HEK293 (cell line): Measurements from ENCODE around the gene P3H4.

Experiments
- CTCF ChIA-PET: fragments of 350-600 bp; formaldehyde crosslinking; extraction: SDS; loops from one replicate; lab custom pipeline; 2021; ENCODE audit warnings: antibody characterized with exemption; lab: Yijun Ruan, JAX
- POLR2A ChIA-PET: fragments of 300-600 bp; formaldehyde crosslinking; extraction: SDS; loops from one replicate; lab custom pipeline; 2020; ENCODE audit warnings: antibody characterized with exemption, inconsistent platforms; lab: Yijun Ruan, JAX
- H3K27ac ChIP-seq: fragments of 200-500 bp; sonication (Bioruptor generic); 2 replicates; pipeline ENCODE4 v1.5.1; 2014; ENCODE audit warnings: low read depth, low read length, control low read depth, inconsistent platforms; ENCODE audit errors: extremely low read depth
- H3K36me3 ChIP-seq, 2 experiments: fragments of 200-500 bp in 1 of 2; sonication (Bioruptor generic) in 1 of 2; 1 replicate in 1 of 2; 2 replicates in 1 of 2; pipeline ENCODE4 v1.5.1; 2014 to 2017; ENCODE audit warnings: inconsistent platforms in 2 of 2, low read length in 2 of 2; ENCODE audit not compliant: control insufficient read depth in 2 of 2, insufficient read depth in 1 of 2
- H3K4me1 ChIP-seq: fragments of 200-500 bp; sonication (Bioruptor generic); 2 replicates; pipeline ENCODE4 v1.5.1; 2014; ENCODE audit warnings: mild to moderate bottlenecking, low read length, inconsistent platforms; ENCODE audit not compliant: control insufficient read depth, insufficient read depth
- H3K4me3 ChIP-seq: 2 replicates; pipeline ENCODE4 v1.5.1; 2011; ENCODE audit warnings: low read depth, mild to moderate bottlenecking, control low read depth, low read length, moderate library complexity
- H3K9me3 ChIP-seq: fragments of 200-500 bp; sonication (Bioruptor generic); 2 replicates; pipeline ENCODE4 v1.5.1; 2014; ENCODE audit warnings: low read depth, low read length, inconsistent platforms; ENCODE audit not compliant: control insufficient read depth, insufficient read depth
- GFI1B ChIP-seq: fragments of 450-650 bp; formaldehyde crosslinking; IDR thresholded peaks from 2 replicates; pipeline ENCODE4 v1.5.1; 2016; ENCODE audit warnings: missing biosample characterization, missing genetic modification characterization
- KLF1 ChIP-seq: fragments of 450-650 bp; formaldehyde crosslinking; IDR thresholded peaks from 2 replicates; pipeline ENCODE4 v1.5.1; 2016; ENCODE audit warnings: missing biosample characterization, missing genetic modification characterization
- SCRT1 ChIP-seq: fragments of 450-650 bp; formaldehyde crosslinking; IDR thresholded peaks from 2 replicates; pipeline ENCODE4 v1.5.1; 2016; ENCODE audit warnings: missing biosample characterization, missing genetic modification characterization, borderline replicate concordance
- ZFP41 ChIP-seq: fragments of 450-650 bp; formaldehyde crosslinking; IDR thresholded peaks from 2 replicates; pipeline ENCODE4 v1.5.1; 2016; ENCODE audit warnings: missing biosample characterization, missing genetic modification characterization, borderline replicate concordance
- ZNF133 ChIP-seq: fragments of 450-650 bp; formaldehyde crosslinking; IDR thresholded peaks from 2 replicates; pipeline ENCODE4 v1.5.1; 2016; ENCODE audit warnings: missing biosample characterization, missing genetic modification characterization
- ZNF146 ChIP-seq: fragments of 450-650 bp; formaldehyde crosslinking; IDR thresholded peaks from 2 replicates; pipeline ENCODE4 v1.5.1; 2016; ENCODE audit warnings: missing biosample characterization, missing genetic modification characterization
- ZNF433 ChIP-seq: fragments of 450-650 bp; formaldehyde crosslinking; IDR thresholded peaks from 2 replicates; pipeline ENCODE4 v1.5.1; 2016; ENCODE audit warnings: missing biosample characterization, missing genetic modification characterization, low read depth
- ZNF571 ChIP-seq: fragments of 450-650 bp; formaldehyde crosslinking; IDR thresholded peaks from 2 replicates; pipeline ENCODE4 v1.5.0; 2017; ENCODE audit warnings: missing biosample characterization, missing genetic modification characterization
- ZNF664 ChIP-seq: fragments of 450-650 bp; formaldehyde crosslinking; IDR thresholded peaks from 2 replicates; pipeline ENCODE4 v1.5.1; 2016; ENCODE audit warnings: missing biosample characterization, missing genetic modification characterization
- TF ChIP-seq, protein P1 (sequence below): fragments of 450-650 bp; formaldehyde crosslinking; conservative IDR thresholded peaks from 2 replicates; pipeline ENCODE4 v1.5.1; 2016; ENCODE audit warnings: low read depth, missing biosample characterization, missing genetic modification characterization
- TF ChIP-seq, protein P2 (sequence below): fragments of 450-650 bp; formaldehyde crosslinking; IDR thresholded peaks from 2 replicates; pipeline ENCODE4 v1.5.1; 2017; ENCODE audit warnings: missing biosample characterization, missing genetic modification characterization
- TF ChIP-seq, protein P3 (sequence below): fragments of 450-650 bp; formaldehyde crosslinking; IDR thresholded peaks from 2 replicates; pipeline ENCODE4 v1.5.1; 2017; ENCODE audit warnings: missing biosample characterization, missing genetic modification characterization

Gene P3H4

DNA sequence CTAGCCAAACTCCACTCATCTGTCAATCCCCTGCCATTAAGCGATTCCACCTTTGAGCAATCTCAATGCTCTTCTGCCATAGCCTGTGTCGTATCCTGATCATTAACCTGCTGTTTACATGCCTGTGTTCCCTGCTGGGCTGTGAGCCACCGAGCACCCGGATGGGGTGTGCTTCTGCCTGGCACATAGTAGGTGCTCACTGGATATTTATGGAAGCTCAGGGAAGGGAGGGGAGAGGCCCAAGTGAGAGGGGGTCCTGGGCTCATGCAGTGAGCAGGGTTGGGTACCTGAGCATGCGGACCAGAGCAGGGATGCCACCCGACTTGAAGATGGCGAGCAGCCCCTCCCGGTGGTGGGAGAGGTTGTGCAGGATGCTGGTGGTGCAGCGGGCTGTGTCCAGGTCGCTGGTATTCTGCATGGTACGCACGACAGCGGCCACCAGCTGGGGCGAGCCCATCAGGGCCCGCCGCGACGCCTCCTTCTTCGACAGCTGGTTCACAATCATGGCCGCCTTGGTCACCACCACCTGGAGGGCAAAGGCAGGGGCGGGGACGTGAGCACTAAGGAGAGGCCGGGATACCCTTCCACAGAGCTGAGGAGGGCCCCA lies 43.0 kb downstream of the P3H4 start:
- ChIA-PET POLR2A (interaction anchor here (0.5 to 2.0 kb wide), 4 partner anchors 11 to 211 kb away, joined by 3 to 7 read pairs (median 5); partner anchors contain the start of gene JUP), CTCF (interaction anchor here (0.7 kb wide), 1 partner anchor 912 kb away, joined by 3 read pairs; no protein-coding TSS in a partner anchor)
- Histone ChIP-seq H3K4me1 (peaks cover 2% of the 10 kb centered on the region; the same call in 1 of the 2 replicates), H3K4me3 (no peak overlapping the region), H3K27ac (no peak overlapping the region)
- TF ChIP-seq ZNF146 (tag by site-specific recombination): no peak
- TF ChIP-seq, all 188 proteins: peak for 0
- H3K9me3 ChIP-seq: no peaks in the 10 kb centered on the region
- peaks cover 36 to 90% of the 10 kb centered on the region in 2 experiments for H3K36me3 ChIP-seq

DNA sequence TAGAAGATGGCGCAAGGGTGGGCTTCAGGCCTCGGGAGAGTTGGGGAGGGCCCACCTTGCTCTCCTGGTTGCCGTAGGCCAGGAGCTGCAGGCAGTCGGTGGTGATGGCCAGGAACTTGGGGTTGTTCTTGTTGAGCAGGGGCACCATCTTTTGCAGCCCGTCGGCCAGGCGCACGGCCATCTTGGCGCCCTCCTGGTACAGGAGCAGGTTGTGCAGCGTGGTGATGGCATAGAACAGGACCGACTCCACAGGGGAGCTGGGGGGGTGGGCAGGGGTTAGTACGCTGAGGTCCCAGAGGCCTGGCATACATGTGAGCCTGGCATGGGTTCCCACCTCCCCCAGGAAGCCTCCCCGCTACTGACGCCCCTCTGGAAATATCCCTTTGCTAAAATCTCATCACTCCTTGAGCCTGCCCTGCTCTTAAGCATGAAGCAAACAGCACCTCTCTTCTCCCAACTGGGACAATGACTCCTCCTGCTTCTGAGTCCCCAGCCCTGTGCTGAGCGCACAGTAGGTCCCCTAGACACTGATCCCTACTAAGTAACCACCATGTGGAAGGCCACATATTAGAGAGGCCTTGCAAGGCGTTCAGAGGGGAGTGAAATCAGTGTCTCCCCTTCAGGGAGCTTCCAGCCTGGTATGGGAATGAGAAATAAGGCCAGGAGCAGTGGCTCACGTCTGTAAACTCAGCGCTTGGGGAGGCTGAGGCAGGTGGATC lies 44.3 kb downstream of the P3H4 start:
- Histone ChIP-seq H3K9me3 (no peaks in the 10 kb centered on the region), H3K4me1 (no peaks in the 10 kb centered on the region), H3K27ac (no peak overlapping the region), H3K36me3 (peaks cover 36 to 96% of the 10 kb centered on the region in 2 experiments), H3K4me3 (no peak overlapping the region)
- POLR2A ChIA-PET: interaction anchor here (2.0 kb wide), 1 partner anchor 19 kb away, joined by 7 read pairs; the partner anchor contains the start of gene JUP
- CTCF ChIA-PET: interaction anchor here (0.6 to 1.0 kb wide), 2 partner anchors 11 to 419 kb away, joined by 3 read pairs; no protein-coding TSS in a partner anchor
- TF ChIP-seq, protein P1, sequence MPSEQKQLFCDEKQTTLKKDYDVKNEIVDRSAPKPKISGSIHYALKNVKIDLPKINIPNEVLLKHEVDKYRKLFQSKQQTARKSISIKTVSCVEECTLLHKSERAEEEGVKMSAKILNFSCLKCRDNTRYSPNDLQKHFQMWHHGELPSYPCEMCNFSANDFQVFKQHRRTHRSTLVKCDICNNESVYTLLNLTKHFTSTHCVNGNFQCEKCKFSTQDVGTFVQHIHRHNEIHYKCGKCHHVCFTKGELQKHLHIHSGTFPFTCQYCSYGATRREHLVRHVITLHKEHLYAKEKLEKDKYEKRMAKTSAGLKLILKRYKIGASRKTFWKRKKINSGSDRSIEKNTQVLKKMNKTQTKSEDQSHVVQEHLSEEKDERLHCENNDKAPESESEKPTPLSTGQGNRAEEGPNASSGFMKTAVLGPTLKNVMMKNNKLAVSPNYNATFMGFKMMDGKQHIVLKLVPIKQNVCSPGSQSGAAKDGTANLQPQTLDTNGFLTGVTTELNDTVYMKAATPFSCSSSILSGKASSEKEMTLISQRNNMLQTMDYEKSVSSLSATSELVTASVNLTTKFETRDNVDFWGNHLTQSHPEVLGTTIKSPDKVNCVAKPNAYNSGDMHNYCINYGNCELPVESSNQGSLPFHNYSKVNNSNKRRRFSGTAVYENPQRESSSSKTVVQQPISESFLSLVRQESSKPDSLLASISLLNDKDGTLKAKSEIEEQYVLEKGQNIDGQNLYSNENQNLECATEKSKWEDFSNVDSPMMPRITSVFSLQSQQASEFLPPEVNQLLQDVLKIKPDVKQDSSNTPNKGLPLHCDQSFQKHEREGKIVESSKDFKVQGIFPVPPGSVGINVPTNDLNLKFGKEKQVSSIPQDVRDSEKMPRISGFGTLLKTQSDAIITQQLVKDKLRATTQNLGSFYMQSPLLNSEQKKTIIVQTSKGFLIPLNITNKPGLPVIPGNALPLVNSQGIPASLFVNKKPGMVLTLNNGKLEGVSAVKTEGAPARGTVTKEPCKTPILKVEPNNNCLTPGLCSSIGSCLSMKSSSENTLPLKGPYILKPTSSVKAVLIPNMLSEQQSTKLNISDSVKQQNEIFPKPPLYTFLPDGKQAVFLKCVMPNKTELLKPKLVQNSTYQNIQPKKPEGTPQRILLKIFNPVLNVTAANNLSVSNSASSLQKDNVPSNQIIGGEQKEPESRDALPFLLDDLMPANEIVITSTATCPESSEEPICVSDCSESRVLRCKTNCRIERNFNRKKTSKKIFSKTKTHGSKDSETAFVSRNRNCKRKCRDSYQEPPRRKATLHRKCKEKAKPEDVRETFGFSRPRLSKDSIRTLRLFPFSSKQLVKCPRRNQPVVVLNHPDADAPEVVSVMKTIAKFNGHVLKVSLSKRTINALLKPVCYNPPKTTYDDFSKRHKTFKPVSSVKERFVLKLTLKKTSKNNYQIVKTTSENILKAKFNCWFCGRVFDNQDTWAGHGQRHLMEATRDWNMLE: no peak
- TF ChIP-seq, protein P2, sequence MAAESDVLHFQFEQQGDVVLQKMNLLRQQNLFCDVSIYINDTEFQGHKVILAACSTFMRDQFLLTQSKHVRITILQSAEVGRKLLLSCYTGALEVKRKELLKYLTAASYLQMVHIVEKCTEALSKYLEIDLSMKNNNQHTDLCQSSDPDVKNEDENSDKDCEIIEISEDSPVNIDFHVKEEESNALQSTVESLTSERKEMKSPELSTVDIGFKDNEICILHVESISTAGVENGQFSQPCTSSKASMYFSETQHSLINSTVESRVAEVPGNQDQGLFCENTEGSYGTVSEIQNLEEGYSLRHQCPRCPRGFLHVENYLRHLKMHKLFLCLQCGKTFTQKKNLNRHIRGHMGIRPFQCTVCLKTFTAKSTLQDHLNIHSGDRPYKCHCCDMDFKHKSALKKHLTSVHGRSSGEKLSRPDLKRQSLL (tag by site-specific recombination): no peak
- TF ChIP-seq ZNF571 (tag by site-specific recombination) (no peak), ZNF133 (tag by site-specific recombination) (no peak), KLF1 (tag by site-specific recombination) (no peak), ZNF146 (tag by site-specific recombination) (no peak), ZNF664 (tag by site-specific recombination) (no peak), GFI1B (tag by site-specific recombination) (no peak), ZNF433 (no peak), SCRT1 (tag by site-specific recombination) (no peak), ZFP41 (tag by site-specific recombination) (no peak)
- TF ChIP-seq, protein P3, sequence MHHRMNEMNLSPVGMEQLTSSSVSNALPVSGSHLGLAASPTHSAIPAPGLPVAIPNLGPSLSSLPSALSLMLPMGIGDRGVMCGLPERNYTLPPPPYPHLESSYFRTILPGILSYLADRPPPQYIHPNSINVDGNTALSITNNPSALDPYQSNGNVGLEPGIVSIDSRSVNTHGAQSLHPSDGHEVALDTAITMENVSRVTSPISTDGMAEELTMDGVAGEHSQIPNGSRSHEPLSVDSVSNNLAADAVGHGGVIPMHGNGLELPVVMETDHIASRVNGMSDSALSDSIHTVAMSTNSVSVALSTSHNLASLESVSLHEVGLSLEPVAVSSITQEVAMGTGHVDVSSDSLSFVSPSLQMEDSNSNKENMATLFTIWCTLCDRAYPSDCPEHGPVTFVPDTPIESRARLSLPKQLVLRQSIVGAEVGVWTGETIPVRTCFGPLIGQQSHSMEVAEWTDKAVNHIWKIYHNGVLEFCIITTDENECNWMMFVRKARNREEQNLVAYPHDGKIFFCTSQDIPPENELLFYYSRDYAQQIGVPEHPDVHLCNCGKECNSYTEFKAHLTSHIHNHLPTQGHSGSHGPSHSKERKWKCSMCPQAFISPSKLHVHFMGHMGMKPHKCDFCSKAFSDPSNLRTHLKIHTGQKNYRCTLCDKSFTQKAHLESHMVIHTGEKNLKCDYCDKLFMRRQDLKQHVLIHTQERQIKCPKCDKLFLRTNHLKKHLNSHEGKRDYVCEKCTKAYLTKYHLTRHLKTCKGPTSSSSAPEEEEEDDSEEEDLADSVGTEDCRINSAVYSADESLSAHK: no peak
